Mucosa of gallbladder (tissue), 1 donor: ENCODE measurements around the gene DIS3L2. TPM values are rescaled to one million over a fixed set of nuclear protein-coding genes. Genes with fewer than 3 reads are reported as not detected.
A peak's percentile ranks its signal among the peaks of the same experiment; 100 is the strongest.
"Not testable (repeated sequence)": the region's sequence is repeated elsewhere in the genome, so short reads cannot be mapped to it uniquely, and the experiment has no call there.

Source experiments
- DNase-seq: peaks from one replicate; pipeline ENCODE4 v3.0.0-alpha.2; 2020; ENCODE audit warnings: low spot score
- total RNA-seq: library from RNA; stranded (reverse); gene quantifications from one replicate; pipeline ENCODE4 v1.2.1, GENCODE V29; 2021
- donor health status: DM: no; HTN: no; CAD: no.

The DIS3L2 gene
- total RNA-seq, 1 donor from 2014 or later = 36.3 TPM

DNA sequence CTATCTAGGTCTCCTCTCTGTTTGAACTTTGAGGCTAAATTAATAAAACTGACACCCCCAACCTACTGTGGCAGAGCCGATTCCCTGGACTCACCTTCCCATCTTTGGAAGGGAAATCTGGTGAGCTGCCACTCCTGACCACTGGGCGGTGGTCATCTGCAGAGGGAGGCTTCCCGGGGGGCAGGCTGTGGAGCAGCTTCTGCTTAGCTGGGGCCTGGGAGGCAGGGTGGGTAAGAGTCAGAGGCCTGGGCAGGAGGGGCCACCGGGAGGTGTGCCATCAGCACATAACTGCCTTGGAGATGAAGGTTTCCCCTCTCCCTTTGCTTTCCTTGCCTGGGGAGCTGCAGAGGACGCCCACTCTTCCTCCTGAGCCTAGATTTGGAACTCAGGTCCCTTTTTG lies 33.0 kb upstream of the DIS3L2 start:
- no peak for DNase-seq

- DNase-seq = no peak
Measured at GRCh38 chr2:231928901-231929725, 32.4 kb upstream of the DIS3L2 start.

DNA sequence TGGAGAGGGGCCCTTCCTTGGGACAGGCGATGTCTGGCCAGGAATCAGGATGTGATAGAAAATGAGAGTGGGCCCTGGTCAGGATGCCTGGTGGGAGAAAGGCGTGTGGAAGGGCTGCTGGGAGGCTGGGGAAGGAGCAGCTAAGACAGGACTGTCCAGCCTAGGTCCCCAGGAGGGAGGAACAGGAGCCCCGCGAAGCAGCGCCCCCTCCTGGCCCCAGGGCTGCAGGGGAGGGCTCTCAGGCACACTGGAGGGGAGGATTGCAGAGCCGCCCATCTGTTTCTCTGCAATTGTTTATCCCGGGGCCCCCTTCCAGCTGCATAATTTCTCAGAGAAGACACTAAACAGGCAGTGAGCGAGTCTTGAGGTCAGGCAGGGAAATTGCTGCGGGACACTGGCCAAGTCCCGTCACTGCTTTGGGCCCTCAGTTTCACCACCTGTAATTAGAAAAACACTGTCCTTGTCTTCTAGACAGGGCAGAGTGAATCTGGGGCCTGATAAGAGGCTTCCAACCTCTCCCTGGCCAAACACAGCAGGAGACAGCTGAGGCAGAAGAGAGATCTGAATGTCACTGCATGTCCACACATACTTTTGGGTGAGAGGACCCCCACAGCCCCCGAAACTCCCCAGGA lies 31.4 kb upstream of the DIS3L2 start:
- peak; percentile 33 for DNase-seq

GRCh38 chr2:231930593-231931281 lies 30.8 kb upstream of the DIS3L2 start:
- no peak for DNase-seq

- no peak for DNase-seq
Measured at GRCh38 chr2:231931481-231931915, 30.0 kb upstream of the DIS3L2 start.

DNA sequence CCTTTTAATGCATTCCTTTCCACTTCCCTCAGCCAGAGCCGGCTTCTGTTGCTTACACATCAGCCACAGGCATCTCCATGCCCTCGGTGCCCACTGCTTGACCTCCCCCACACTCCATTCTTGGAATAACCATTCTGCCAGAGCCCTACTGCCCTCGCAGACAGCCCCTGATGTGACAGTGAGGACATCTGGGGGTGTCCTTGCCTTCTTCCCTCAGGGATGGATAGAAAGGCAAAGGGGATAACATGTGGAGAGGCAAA lies 28.9 kb upstream of the DIS3L2 start:
- no peak for DNase-seq

DNA sequence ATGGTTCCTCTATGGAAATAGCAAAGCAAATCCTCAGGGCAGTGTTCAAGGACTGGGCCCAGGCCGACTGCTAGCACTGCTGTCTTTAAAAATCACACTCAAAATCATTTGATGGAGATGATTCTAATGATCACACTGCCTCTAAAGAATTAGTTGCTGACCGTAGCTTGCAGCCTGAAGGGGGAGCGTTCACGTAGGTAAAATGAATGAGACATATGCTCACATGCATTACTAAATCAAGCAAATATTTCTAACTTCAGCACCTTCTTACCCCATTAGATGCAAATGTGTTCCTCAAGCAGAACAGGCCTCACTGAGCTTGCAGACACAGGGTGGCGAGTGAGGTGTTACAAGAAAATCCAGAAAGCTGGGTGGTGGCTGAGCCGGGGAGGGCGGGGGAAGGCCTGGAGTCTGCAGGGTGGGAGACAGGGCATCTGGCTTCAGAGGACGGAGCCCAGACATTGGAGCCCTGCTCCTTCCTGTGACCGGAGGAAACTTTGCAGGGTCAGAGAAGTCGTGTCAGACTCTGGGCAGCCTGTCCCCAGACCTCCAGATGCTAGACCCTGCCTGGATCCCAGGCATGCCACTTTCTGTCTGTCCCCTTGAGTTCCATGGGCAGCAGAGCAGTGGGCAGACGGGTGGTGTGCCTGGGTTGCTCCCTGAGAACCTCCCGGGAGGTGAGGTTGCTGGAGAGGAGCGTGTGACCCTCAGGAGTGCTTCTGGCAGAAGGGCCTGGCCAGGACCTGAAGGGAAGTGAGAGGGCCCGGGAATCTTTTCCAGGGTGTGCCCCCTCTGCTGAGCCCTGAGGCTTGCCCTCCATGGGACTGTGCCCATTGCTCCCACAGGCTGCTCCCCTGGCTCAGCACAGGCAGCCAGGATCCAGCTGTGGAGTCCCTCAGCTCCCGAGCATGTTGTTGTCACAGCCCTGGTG lies 28.3 kb upstream of the DIS3L2 start:
- no peak for DNase-seq

DNA sequence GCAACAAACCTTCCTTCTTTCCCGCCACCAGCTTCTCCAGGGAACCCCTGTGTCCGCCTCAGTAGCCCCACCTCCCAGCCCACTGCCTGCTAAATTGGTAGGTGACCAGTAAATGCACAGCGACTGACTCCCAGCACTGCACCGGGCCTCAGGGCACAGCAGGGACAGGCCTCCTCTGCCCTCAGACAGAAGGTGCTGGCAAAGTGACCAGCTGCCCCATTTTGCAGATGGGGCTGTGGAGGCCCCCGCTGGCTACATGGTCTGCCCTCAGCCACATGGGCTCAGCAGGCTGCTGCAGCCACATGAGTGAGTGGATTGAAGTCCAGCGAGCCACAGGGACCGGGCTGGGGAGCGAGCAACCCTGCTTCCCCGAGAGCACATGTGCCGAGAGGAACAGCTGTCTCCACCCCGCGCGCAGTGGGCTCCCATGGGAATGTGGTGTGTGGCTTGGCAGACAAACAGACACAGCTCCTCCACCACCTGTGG lies 27.6 kb upstream of the DIS3L2 start:
- DNase-seq = no peak

DNA sequence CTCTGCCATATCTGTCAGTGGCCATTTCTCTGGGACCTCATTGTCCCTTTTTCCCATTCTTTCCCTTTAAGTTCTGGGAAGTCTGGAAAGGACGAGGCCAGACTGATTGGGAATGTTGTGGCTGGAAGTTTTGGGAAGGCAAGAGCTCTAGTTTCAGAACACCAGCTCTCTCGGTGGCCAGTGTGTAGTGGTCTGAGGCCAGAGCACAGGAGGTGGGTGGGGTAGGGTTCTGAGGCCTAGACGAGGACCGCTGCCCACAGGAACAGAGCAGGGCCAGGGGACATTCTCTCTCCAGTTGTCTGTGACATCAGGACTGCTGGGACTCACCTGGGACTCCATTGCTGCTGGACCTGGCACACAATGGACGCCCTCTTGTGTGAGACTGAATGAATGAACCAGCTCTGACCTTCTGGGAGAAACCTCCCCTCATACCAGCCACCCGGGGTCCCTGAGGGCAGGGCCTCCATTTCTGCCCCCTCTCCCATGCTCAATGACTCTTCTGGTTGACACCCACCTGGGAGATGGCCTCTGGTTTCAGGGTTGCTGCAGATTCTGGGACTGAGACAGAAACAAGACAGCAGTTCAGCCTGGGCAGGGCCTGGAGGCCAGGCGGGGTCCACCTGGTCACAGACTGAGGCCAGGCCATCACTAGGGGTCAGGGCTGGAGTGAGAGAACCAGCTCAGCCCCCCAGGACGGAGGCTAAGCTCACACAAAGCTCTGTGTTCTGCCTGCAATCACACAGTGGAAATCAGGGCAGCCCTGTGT lies 26.9 kb upstream of the DIS3L2 start:
- no peak for DNase-seq

DNA sequence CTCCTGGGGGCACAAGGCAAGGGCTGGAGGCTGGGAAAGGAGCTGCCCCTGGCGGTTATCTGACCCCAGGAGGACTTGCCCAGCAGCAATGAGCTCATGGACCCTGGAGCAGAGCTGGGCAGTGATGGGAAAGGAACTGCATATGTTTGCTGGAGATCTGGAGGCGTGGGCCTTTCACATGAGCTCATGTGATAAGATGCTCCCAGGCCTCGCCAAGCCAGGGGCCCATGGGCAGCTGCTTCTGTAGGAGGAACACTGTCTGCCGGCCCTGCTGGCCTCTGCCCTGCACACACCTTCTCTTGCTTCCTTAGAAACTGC lies 26.3 kb upstream of the DIS3L2 start:
- DNase-seq = no peak

DNA sequence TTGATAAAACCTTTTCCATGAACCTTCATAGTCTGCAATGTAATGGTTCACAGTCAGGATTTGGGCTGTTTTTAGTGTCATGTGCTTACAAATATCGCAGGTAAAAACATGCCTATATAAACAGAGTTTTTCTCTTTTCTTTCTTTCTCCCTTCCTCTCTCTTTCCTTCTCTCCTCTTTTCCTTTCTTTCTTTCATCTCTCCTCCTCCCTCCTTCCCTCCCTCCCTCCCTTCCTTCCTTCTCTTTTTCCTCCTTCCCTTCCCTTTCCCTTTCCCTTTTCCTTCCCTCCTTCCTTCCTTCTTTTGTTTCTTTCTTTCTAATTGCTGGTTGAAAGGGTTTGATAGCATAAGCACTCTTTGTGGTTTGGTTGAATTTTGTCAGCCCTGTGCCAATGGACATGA lies 25.7 kb upstream of the DIS3L2 start:
- no peak for DNase-seq

- no peak for DNase-seq
Measured at GRCh38 chr2:231936491-231936890, 25.0 kb upstream of the DIS3L2 start.

DNA sequence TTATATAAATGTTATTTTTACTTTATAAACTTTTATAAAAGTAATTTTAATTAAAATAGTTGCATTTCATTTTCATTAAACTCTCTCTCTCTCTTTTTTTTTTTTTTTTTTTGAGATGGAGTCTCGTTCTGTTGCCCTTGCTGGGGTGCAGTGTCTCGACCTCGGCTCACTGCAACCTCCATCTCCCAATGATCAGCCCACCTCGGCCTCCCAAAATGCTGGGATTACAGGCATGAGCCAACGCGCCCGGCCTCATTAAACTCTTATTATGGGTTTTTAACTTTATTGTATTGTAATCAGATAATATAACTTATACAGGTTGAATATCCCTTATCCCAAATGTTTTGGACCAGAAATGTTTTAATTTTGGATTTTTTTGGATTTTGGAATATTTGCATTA lies 24.5 kb upstream of the DIS3L2 start:
- DNase-seq = no peak

DNA sequence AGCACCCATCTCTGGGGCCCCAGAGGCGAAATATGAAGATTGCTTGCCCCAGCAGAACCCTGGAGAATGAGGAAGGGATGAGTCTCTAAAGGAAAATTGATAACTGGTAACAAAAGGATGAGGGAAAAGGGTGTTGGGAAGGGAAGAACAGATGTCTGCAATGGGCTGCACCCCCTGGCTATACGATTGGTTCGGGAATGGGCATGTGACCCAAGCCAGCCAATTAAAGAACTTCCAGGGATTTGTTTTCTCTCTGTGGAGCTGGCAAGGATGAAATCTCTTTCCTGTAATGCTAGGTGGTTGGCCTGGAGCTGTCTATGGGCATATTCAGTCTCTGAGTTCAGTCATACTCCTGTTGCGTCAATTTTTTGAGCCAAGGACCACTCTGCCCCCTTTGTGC lies 22.5 kb upstream of the DIS3L2 start:
- DNase-seq = no peak

- no peak for DNase-seq
Measured at GRCh38 chr2:231940795-231941194, 20.7 kb upstream of the DIS3L2 start.

GRCh38 chr2:231941673-231942072 lies 19.8 kb upstream of the DIS3L2 start:
- DNase-seq = no peak

DNA sequence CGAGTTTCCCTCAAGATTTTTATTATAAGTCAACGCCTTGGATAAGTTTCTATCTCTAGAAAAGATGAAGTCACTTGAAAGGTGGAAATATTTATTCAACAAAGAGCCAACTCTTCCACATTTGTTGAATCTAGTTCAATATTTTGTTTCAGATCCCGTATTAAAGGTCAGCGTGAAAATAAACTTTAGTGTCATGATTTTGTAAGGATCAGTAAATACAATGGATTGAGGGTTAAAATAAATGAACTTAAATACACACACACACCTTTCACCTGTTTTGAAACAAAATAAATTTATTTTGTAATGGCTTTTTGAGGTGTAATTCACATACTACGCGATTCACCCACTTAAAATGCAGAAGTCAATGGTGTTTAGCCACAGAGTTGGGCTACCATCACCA lies 19.3 kb upstream of the DIS3L2 start:
- no peak for DNase-seq

DNA sequence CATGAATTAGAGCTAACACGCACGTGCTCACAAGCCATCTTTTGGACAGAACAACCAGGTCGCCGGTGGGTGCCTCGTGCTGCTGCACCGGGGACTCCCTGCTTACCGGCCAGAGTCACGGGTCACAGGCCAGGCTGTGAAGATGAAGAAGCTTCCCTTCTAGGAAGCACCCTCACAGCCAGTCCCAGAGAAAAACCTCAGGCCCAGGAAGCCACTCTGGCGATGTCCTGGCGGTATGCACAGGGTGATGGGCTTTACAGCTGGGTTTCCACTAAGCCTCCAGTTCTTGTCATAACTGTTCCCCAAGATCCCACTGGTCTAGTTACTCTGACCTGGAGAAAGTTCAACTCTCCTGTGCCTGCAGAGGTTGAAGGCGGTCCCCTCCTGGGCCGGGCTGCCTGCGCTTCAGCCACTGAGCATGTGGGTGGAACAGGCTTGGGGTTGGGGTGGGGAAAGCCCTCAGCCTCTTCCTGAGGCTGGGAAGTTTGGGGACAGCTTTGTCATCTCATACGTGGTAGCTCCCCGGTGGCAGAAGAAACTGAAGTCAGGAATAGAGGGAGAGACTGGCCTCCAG lies 15.2 kb upstream of the DIS3L2 start:
- no peak for DNase-seq

GRCh38 chr2:231947112-231947511 lies 14.4 kb upstream of the DIS3L2 start:
- DNase-seq = not testable (repeated sequence)

DNA sequence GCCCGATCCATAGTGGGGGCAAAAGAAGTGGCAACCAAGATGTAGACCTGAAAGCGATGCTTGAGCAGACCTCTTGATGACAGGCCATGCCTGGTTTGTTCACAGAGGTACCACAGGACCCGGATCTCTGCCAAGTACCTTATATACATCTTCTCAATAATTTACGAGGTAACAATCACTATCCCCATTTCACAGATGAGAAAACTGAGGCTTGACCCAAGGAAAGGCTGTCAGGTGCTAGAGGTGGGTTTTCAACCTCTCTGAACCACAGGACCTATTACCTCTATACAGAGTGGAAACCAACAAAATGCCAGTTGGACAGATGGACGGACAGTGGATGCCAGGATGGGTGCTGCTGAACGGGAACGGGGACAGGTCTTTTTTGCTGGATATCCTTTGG lies 13.8 kb upstream of the DIS3L2 start:
- DNase-seq = no peak

GRCh38 chr2:231951452-231952035 lies 10.0 kb upstream of the DIS3L2 start:
- DNase-seq = no peak
